ENCODE data around the gene AGBL4. TPM values are rescaled to one million over a fixed set of nuclear protein-coding genes. Genes with fewer than 3 reads are reported as not detected.

Gene AGBL4
- total RNA-seq, 4 donors from 2014 or later = 0.13 TPM; not detected in 3

GRCh38 chr1:48906729-48907128 is 1117.0 kb downstream of the AGBL4 start:
- no peaks in the 10 kb centered on the region for H3K9me3 ChIP-seq
- H3K4me3 ChIP-seq = no peak overlapping the region
- TF ChIP-seq CTCF (IDR thresholded peaks at IDR 0.05) = no peak
- no peak for TF ChIP-seq POLR2AphosphoS5 (IDR thresholded peaks at IDR 0.05)
- TF ChIP-seq EP300 (IDR thresholded peaks at IDR 0.05) = no peak
- TF ChIP-seq POLR2A (IDR thresholded peaks at IDR 0.05; ENCODE audit: low read depth) = no peak
- intact Hi-C loops (cut with DNase I) = no loop called here
- H3K36me3 ChIP-seq = no peaks in the 10 kb centered on the region
- WGBS = 81% methylated on average over 1 of the region's 1 CpG
- DNase-seq (ENCODE audit: extremely low spot score) = no peak
- H3K27me3 ChIP-seq = peaks cover 0 to 6% (median 0%) of the 10 kb centered on the region in 4 donors
- H3K27ac ChIP-seq (replicated peaks in 1 of 4) = no peak overlapping the region
- no peaks in the 10 kb centered on the region for H3K4me1 ChIP-seq

DNA sequence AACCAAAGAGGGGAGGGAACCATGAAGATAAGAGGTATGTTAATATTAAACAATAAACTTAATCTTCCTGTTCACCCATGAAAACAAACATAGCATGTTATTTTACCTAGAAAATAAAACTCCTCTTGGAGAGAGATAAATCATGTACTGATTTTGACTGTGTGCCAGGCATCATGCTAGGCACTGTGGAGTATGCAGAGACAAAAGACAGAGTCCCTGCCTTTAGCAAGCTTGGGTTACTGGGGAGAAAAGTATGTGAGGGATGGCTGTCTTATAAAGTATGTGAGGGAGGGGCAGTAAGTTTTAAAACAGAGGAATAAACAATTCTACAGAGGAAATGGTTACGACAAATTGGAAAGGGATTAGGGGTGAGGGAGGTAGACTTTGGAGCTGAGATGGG is 1117.6 kb downstream of the AGBL4 start:
- H3K27ac ChIP-seq (replicated peaks in 1 of 4) = no peak overlapping the region
- TF ChIP-seq POLR2AphosphoS5 (IDR thresholded peaks at IDR 0.05) (no peak), CTCF (IDR thresholded peaks at IDR 0.05) (no peak), POLR2A (IDR thresholded peaks at IDR 0.05; ENCODE audit: low read depth) (no peak), EP300 (IDR thresholded peaks at IDR 0.05) (no peak)
- no peak for DNase-seq (ENCODE audit: extremely low spot score)
- no peaks in the 10 kb centered on the region for H3K4me1 ChIP-seq
- WGBS = 89% methylated on average over 1 of the region's 1 CpG
- H3K27me3 ChIP-seq = peaks cover 0 to 6% (median 0%) of the 10 kb centered on the region in 4 donors
- intact Hi-C loops (cut with DNase I) = no loop called here
- no peaks in the 10 kb centered on the region for H3K9me3 ChIP-seq
- H3K36me3 ChIP-seq = no peaks in the 10 kb centered on the region
- no peak overlapping the region for H3K4me3 ChIP-seq

DNA sequence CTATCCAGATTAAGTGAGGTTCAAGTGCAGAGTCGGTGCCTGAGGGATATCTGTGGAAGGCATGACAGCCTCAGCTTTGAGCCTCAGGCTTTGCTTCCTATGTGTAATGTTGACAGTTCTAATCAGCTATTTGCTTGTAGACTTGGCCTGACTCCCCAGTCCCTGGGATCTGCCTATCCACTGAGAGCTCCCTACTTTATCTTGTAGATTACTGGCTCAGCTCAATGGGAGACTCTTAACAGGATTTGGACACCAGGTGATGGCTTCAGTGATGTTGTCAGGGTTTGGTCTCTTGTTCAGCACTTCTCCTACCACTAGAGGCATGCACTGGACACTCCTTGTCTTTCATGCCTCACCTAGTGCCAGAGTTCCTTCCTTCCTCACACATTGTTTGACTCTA is 1120.5 kb downstream of the AGBL4 start:
- Histone ChIP-seq H3K36me3 (no peaks in the 10 kb centered on the region), H3K9me3 (no peaks in the 10 kb centered on the region), H3K4me1 (no peaks in the 10 kb centered on the region), H3K27me3 (peaks cover 0 to 11% (median 0%) of the 10 kb centered on the region in 4 donors), H3K27ac (replicated peaks in 1 of 4) (no peak overlapping the region), H3K4me3 (no peak overlapping the region)
- intact Hi-C loops (cut with DNase I) = no loop called here
- WGBS = 85% methylated on average over 1 of the region's 1 CpG
- DNase-seq (ENCODE audit: extremely low spot score) = no peak
- TF ChIP-seq POLR2AphosphoS5 (IDR thresholded peaks at IDR 0.05) = no peak
- no peak for TF ChIP-seq EP300 (IDR thresholded peaks at IDR 0.05)
- no peak for TF ChIP-seq POLR2A (IDR thresholded peaks at IDR 0.05; ENCODE audit: low read depth)
- TF ChIP-seq CTCF (IDR thresholded peaks at IDR 0.05) = no peak

DNA sequence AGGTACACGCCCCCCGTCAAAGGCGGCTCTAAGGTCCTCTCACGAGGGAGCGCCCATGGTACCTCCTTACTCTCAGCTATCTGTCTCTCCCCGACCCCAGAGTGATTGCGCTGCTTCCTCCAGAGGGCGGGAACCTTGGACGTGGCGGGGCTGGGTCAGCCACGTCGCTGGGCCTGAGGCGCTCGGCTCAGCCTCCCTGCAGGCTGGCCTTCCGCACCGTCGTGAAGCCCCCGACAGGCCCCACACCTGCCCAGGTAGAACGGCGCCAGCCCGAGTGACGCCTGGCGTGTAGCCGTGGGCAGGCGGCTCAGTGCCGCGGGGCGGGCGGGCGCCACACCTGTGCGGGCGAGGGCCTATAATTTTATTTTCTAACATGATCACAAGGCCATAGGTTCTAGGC is 1124.9 kb downstream of the AGBL4 start:
- peaks cover 0 to 11% (median 0%) of the 10 kb centered on the region in 4 donors for H3K27me3 ChIP-seq
- no peak for DNase-seq (ENCODE audit: extremely low spot score)
- no peaks in the 10 kb centered on the region for H3K36me3 ChIP-seq
- WGBS = 95% methylated on average over 12 of the region's 32 CpGs
- H3K4me1 ChIP-seq = no peaks in the 10 kb centered on the region
- no peaks in the 10 kb centered on the region for H3K9me3 ChIP-seq
- intact Hi-C loops (cut with DNase I) = no loop called here
- TF ChIP-seq POLR2AphosphoS5 (IDR thresholded peaks at IDR 0.05) (no peak), CTCF (IDR thresholded peaks at IDR 0.05) (no peak)
- no peak overlapping the region for H3K4me3 ChIP-seq
- no peak overlapping the region for H3K27ac ChIP-seq (replicated peaks in 1 of 4)

DNA sequence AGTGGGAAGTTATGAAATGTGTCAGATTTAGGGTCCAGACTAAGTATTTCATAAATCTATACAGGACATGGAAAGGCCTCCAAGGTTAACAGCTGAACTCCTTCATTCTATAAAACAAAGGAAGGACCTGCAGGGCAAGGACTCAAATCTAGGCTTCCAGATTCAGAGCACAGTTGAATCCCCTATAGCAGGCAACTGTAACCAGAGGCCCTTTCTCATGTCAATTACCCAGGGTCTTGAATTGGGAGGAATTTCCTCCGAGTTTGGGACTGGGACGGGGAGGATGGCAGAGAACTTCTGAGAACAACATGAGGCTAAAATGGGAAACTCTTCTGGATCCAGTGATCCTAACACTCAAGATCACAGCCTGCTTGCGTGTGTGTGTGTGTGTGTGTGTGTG is 1134.1 kb downstream of the AGBL4 start:
- TF ChIP-seq POLR2AphosphoS5 (IDR thresholded peaks at IDR 0.05) = no peak
- TF ChIP-seq POLR2A (IDR thresholded peaks at IDR 0.05; ENCODE audit: low read depth) = no peak
- TF ChIP-seq CTCF (IDR thresholded peaks at IDR 0.05) = no peak
- no peak for TF ChIP-seq EP300 (IDR thresholded peaks at IDR 0.05)
- no peaks in the 10 kb centered on the region for H3K4me1 ChIP-seq
- no peak overlapping the region for H3K4me3 ChIP-seq
- intact Hi-C loops (cut with DNase I) = no loop called here
- peaks cover 0 to 4% (median 0%) of the 10 kb centered on the region in 4 donors for H3K9me3 ChIP-seq
- no peak overlapping the region for H3K27ac ChIP-seq (replicated peaks in 1 of 4)
- no peaks in the 10 kb centered on the region for H3K27me3 ChIP-seq
- no peaks in the 10 kb centered on the region for H3K36me3 ChIP-seq
- no peak for DNase-seq (ENCODE audit: extremely low spot score)
- WGBS = 94% methylated on average over 3 of the region's 3 CpGs
